ENCODE results near the gene ADIRF. TPM values are rescaled to one million over a fixed set of nuclear protein-coding genes. Genes with fewer than 3 reads are reported as not detected.
"Not testable (repeated sequence)": the region's sequence is repeated elsewhere in the genome, so short reads cannot be mapped to it uniquely, and the experiment has no call there.

Gene ADIRF
- total RNA-seq, 2 donors from 2014 or later = 0.53 TPM; not detected in 1

GRCh38 chr10:86936661-86937501 lies 31.4 kb upstream of the ADIRF start:
- H3K36me3 ChIP-seq (ENCODE audit: control insufficient read depth, insufficient read depth, low read length) = peaks cover 2% of the 10 kb centered on the region
- H3K4me3 ChIP-seq (ENCODE audit: low read length) = no peak overlapping the region
- no peak overlapping the region for H3K27ac ChIP-seq (ENCODE audit: low read depth, low read length)
- DNase-seq = peak; percentile 59
- no peaks in the 10 kb centered on the region for H3K4me1 Mint-ChIP-seq
- TF ChIP-seq CTCF (conservative IDR thresholded peaks at IDR 0.05) = no peak
- no peaks in the 10 kb centered on the region for H3K27me3 ChIP-seq (ENCODE audit: control insufficient read depth, insufficient read depth, low read length, poor library complexity, severe bottlenecking)
- 89 to 96% methylated on average over 10 to 13 of the region's 13 CpGs for WGBS, 2 experiments (ENCODE audit: insufficient coverage in 1 of 2, insufficient read length in 1 of 2)
- H3K9me3 Mint-ChIP-seq = no peaks in the 10 kb centered on the region
- H3K36me3 Mint-ChIP-seq (ENCODE audit: low read depth) = peaks cover 9% of the 10 kb centered on the region
- H3K9me3 ChIP-seq (ENCODE audit: control insufficient read depth, low read length) = no peaks in the 10 kb centered on the region
- no peak overlapping the region for H3K9ac ChIP-seq (ENCODE audit: extremely low read depth, low read length, poor library complexity, severe bottlenecking)
- no peaks in the 10 kb centered on the region for H3K4me1 ChIP-seq (ENCODE audit: control insufficient read depth, insufficient read depth, low read length)
- peaks cover 12% of the 10 kb centered on the region for H3K27me3 Mint-ChIP-seq (ENCODE audit: insufficient read depth)
- H3K4me3 Mint-ChIP-seq = no peak overlapping the region
- H3K27ac Mint-ChIP-seq = no peak overlapping the region

DNA sequence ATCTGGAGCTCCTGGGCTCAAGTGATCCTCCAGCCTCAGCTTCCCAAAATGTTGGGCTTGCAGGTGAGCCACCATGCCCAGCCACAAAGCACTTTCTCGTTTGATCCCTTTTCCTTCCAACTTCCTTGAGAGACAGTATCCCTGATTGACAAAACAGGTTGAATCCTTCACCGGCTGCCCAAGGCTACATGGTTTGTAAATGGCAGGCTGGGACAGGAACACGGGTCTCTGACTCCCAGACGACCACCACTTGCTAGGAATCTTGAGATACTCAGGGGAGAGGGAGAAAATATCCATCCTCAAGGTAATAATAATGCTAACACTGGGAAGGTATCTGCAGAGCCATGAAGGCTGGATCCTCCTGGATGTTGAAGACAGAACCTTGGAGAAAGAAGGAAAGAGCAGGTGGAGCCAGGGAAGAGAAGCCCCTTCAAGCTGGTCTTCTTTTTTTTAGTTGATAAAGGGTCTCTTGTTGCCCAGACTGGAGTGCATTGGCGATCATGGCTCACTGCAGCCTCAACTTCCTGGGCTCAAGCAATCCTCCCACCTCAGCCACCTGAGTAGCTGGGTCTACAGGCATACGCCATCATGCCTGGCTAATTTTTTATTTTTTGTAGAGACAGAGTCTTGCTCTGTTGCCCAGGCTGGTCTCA lies 30.7 kb upstream of the ADIRF start:
- Histone ChIP-seq H3K4me1 (ENCODE audit: control insufficient read depth, insufficient read depth, low read length) (no peaks in the 10 kb centered on the region), H3K9ac (ENCODE audit: extremely low read depth, low read length, poor library complexity, severe bottlenecking) (no peak overlapping the region), H3K4me3 (ENCODE audit: low read length) (no peak overlapping the region), H3K36me3 (ENCODE audit: control insufficient read depth, insufficient read depth, low read length) (no peaks in the 10 kb centered on the region), H3K9me3 (ENCODE audit: control insufficient read depth, low read length) (no peaks in the 10 kb centered on the region), H3K27ac (ENCODE audit: low read depth, low read length) (no peak overlapping the region), H3K27me3 (ENCODE audit: control insufficient read depth, insufficient read depth, low read length, poor library complexity, severe bottlenecking) (no peaks in the 10 kb centered on the region)
- H3K27ac Mint-ChIP-seq = peak overlapping the region; percentile 8
- peaks cover 19% of the 10 kb centered on the region for H3K27me3 Mint-ChIP-seq (ENCODE audit: insufficient read depth)
- no peak for TF ChIP-seq CTCF (conservative IDR thresholded peaks at IDR 0.05)
- peaks cover 4% of the 10 kb centered on the region for H3K36me3 Mint-ChIP-seq (ENCODE audit: low read depth)
- H3K4me1 Mint-ChIP-seq = no peaks in the 10 kb centered on the region
- 87 to 88% methylated on average over 6 of the region's 6 CpGs for WGBS, 2 experiments (ENCODE audit: insufficient coverage in 1 of 2, insufficient read length in 1 of 2)
- H3K9me3 Mint-ChIP-seq = no peaks in the 10 kb centered on the region
- H3K4me3 Mint-ChIP-seq = no peak overlapping the region
- peak; percentile 49 for DNase-seq

DNA sequence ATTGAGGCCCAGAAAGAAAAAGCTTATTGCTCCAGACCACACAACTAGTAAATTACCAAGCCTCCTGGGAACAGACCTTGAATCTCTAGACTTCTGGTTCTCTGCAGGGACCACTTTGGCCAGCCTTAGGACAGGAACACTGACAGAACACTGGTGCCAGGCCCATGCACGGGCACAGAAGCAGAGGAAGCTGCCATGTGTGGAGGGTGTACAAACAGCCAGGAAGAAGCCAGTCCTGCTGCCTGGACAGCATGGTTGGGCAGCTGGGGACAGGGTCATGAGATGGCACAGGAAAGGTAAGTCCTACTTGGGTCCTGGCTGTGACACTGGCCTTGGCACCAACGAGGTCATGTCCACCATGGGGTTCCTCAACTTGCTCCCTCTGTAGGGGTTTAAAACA lies 30.0 kb upstream of the ADIRF start:
- no peak for TF ChIP-seq CTCF (conservative IDR thresholded peaks at IDR 0.05)
- Histone ChIP-seq H3K27me3 (ENCODE audit: control insufficient read depth, insufficient read depth, low read length, poor library complexity, severe bottlenecking) (no peaks in the 10 kb centered on the region), H3K27ac (ENCODE audit: low read depth, low read length) (no peak overlapping the region), H3K9me3 (ENCODE audit: control insufficient read depth, low read length) (no peaks in the 10 kb centered on the region), H3K9ac (ENCODE audit: extremely low read depth, low read length, poor library complexity, severe bottlenecking) (no peak overlapping the region), H3K4me1 (ENCODE audit: control insufficient read depth, insufficient read depth, low read length) (no peaks in the 10 kb centered on the region), H3K36me3 (ENCODE audit: control insufficient read depth, insufficient read depth, low read length) (no peaks in the 10 kb centered on the region), H3K4me3 (ENCODE audit: low read length) (no peak overlapping the region)
- Mint-ChIP-seq H3K36me3 (ENCODE audit: low read depth) (peaks cover 2% of the 10 kb centered on the region), H3K27ac (no peak overlapping the region), H3K9me3 (no peaks in the 10 kb centered on the region), H3K4me1 (no peaks in the 10 kb centered on the region), H3K27me3 (ENCODE audit: insufficient read depth) (peaks cover 23% of the 10 kb centered on the region), H3K4me3 (no peak overlapping the region)
- whole genome bisulfite sequencing, 2 experiments (ENCODE audit: insufficient coverage in 1 of 2, insufficient read length in 1 of 2) = 93 to 100% methylated on average over 1 to 2 of the region's 2 CpGs
- peak; percentile 56 for DNase-seq

GRCh38 chr10:86940076-86940475 lies 28.2 kb upstream of the ADIRF start:
- H3K27me3 Mint-ChIP-seq (ENCODE audit: insufficient read depth) = peaks cover 35% of the 10 kb centered on the region
- 96% methylated on average over 10 to 16 of the region's 16 CpGs for WGBS, 2 experiments (ENCODE audit: insufficient coverage in 1 of 2, insufficient read length in 1 of 2)
- H3K36me3 Mint-ChIP-seq (ENCODE audit: low read depth) = not testable (repeated sequence)

More at GRCh38 chr10:86940076-86940475, 28.2 kb upstream of the ADIRF start:
- not testable (repeated sequence) for H3K27ac Mint-ChIP-seq; H3K4me1 Mint-ChIP-seq; DNase-seq; H3K4me3 Mint-ChIP-seq; H3K4me3 ChIP-seq (ENCODE audit: low read length); H3K36me3 ChIP-seq (ENCODE audit: control insufficient read depth, insufficient read depth, low read length); H3K27me3 ChIP-seq (ENCODE audit: control insufficient read depth, insufficient read depth, low read length, poor library complexity, severe bottlenecking); H3K9ac ChIP-seq (ENCODE audit: extremely low read depth, low read length, poor library complexity, severe bottlenecking); H3K4me1 ChIP-seq (ENCODE audit: control insufficient read depth, insufficient read depth, low read length); H3K27ac ChIP-seq (ENCODE audit: low read depth, low read length); H3K9me3 ChIP-seq (ENCODE audit: control insufficient read depth, low read length); H3K9me3 Mint-ChIP-seq
